ENCODE data around the gene ABTB2. TPM values are rescaled to one million over a fixed set of nuclear protein-coding genes. Genes with fewer than 3 reads are reported as not detected.

ABTB2 gene
- polyA plus RNA-seq, 1 donor from 2014 or later, result 0.68 TPM

DNA sequence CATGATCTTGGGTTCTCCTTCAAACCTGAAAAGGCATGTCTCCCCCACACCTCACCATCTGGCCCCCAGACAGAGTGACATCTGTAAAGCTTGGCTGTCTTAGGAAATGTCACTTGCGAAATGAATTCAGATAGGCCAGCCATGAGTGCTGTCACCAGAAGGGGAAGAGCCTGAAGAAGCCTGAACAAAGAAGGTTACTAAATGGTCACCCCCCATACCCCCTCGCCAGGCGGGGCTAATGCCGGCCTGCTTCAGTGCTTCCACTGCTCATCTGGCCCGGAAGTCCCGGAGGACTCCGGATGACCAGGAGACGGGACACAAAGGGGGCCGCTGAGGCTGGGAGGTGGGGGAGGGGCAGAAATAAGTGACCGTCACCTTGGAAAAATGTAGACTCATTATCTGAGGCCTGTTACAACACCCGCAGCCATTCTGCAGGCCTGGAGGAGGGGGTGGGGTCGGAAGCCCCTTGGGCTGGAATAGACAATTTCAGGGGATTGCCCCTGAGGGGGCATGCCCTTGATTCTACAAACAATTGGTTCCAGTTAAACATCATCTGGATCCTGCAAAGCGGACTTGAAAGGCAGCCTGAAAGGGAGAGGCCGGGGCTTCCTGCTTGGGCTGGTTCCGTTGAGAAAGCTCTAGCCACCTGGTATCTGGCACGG is 209.2 kb downstream of the ABTB2 start:
- Histone ChIP-seq H4K20me1 (ENCODE audit: insufficient read depth) (no peaks in the 10 kb centered on the region), H3K27ac (ENCODE audit: low read length) (no peak overlapping the region), H3K36me3 (ENCODE audit: insufficient read depth, low read length) (no peaks in the 10 kb centered on the region)

DNA sequence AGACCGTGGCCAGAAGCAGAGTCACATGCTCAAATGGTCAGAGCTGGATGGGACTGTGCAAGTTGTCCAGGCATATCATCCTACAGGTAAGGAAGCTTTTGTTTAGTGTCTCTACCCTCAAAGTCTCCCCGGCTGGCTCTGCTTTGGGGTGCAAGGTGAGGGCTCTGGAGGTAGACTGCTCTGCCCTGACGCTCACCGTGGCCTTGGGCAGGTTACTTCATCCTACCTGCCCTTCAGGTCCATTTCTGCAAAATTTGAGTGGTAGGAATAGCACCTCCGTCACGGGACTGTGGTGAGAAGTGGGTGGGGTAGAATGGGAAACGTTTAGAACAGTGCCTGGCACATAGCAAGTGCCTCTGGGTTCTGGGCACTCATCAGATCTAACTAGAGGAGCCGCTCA is 210.2 kb downstream of the ABTB2 start:
- H2AFZ ChIP-seq (ENCODE audit: low read depth, low read length), result no peak overlapping the region
- no peaks in the 10 kb centered on the region for H3K79me2 ChIP-seq (replicated peaks; ENCODE audit: insufficient read depth, low read length)

More for the DNA sequence above, 209.2 kb downstream of the ABTB2 start:
- Histone ChIP-seq H3K9ac (ENCODE audit: low read length) (no peak overlapping the region), H3K79me2 (replicated peaks; ENCODE audit: insufficient read depth, low read length) (no peaks in the 10 kb centered on the region), H3K9me2 (ENCODE audit: insufficient read depth, low read length) (no peaks in the 10 kb centered on the region), H3K27me3 (ENCODE audit: insufficient read depth, low read depth, low read length) (no peaks in the 10 kb centered on the region), H3F3A (ENCODE audit: insufficient read depth, low read length, poor library complexity, severe bottlenecking) (no peaks in the 10 kb centered on the region), H2AFZ (ENCODE audit: low read depth, low read length) (no peak overlapping the region), H3K9me3 (ENCODE audit: low read length) (no peaks in the 10 kb centered on the region), H3K4me3 (ENCODE audit: low read length) (no peak overlapping the region), H3K4me2 (ENCODE audit: low read length) (no peak overlapping the region)
- no peak for TF ChIP-seq EP300 (conservative IDR thresholded peaks at IDR 0.05; ENCODE audit: poor library complexity, severe bottlenecking)

More for the DNA sequence above, 210.2 kb downstream of the ABTB2 start:
- H3K4me3 ChIP-seq (ENCODE audit: low read length), result no peak overlapping the region
- TF ChIP-seq TAF1 (IDR thresholded peaks at IDR 0.05; ENCODE audit: low read depth) (no peak), EP300 (conservative IDR thresholded peaks at IDR 0.05; ENCODE audit: poor library complexity, severe bottlenecking) (no peak), RAD21 (conservative IDR thresholded peaks at IDR 0.05) (no peak), POLR2AphosphoS5 (IDR thresholded peaks at IDR 0.05) (no peak), SMC3 (conservative IDR thresholded peaks at IDR 0.05; ENCODE audit: poor library complexity) (no peak), EZH2 (IDR thresholded peaks at IDR 0.05; ENCODE audit: borderline replicate concordance, insufficient read depth, low read length, poor library complexity, severe bottlenecking) (no peak), MXI1 (conservative IDR thresholded peaks at IDR 0.05; ENCODE audit: poor library complexity, severe bottlenecking) (no peak)
- TF ChIP-seq, protein P1, sequence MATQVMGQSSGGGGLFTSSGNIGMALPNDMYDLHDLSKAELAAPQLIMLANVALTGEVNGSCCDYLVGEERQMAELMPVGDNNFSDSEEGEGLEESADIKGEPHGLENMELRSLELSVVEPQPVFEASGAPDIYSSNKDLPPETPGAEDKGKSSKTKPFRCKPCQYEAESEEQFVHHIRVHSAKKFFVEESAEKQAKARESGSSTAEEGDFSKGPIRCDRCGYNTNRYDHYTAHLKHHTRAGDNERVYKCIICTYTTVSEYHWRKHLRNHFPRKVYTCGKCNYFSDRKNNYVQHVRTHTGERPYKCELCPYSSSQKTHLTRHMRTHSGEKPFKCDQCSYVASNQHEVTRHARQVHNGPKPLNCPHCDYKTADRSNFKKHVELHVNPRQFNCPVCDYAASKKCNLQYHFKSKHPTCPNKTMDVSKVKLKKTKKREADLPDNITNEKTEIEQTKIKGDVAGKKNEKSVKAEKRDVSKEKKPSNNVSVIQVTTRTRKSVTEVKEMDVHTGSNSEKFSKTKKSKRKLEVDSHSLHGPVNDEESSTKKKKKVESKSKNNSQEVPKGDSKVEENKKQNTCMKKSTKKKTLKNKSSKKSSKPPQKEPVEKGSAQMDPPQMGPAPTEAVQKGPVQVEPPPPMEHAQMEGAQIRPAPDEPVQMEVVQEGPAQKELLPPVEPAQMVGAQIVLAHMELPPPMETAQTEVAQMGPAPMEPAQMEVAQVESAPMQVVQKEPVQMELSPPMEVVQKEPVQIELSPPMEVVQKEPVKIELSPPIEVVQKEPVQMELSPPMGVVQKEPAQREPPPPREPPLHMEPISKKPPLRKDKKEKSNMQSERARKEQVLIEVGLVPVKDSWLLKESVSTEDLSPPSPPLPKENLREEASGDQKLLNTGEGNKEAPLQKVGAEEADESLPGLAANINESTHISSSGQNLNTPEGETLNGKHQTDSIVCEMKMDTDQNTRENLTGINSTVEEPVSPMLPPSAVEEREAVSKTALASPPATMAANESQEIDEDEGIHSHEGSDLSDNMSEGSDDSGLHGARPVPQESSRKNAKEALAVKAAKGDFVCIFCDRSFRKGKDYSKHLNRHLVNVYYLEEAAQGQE (IDR thresholded peaks at IDR 0.05; ENCODE audit: borderline replicate concordance), result no peak
- TF ChIP-seq, protein P2, sequence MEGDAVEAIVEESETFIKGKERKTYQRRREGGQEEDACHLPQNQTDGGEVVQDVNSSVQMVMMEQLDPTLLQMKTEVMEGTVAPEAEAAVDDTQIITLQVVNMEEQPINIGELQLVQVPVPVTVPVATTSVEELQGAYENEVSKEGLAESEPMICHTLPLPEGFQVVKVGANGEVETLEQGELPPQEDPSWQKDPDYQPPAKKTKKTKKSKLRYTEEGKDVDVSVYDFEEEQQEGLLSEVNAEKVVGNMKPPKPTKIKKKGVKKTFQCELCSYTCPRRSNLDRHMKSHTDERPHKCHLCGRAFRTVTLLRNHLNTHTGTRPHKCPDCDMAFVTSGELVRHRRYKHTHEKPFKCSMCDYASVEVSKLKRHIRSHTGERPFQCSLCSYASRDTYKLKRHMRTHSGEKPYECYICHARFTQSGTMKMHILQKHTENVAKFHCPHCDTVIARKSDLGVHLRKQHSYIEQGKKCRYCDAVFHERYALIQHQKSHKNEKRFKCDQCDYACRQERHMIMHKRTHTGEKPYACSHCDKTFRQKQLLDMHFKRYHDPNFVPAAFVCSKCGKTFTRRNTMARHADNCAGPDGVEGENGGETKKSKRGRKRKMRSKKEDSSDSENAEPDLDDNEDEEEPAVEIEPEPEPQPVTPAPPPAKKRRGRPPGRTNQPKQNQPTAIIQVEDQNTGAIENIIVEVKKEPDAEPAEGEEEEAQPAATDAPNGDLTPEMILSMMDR (IDR thresholded peaks at IDR 0.05; ENCODE audit: poor library complexity, severe bottlenecking), result no peak
- no peak overlapping the region for H3K9ac ChIP-seq (ENCODE audit: low read length)
- H3K4me2 ChIP-seq (ENCODE audit: low read length), result no peak overlapping the region
- no peaks in the 10 kb centered on the region for H3F3A ChIP-seq (ENCODE audit: insufficient read depth, low read length, poor library complexity, severe bottlenecking)
- H3K9me2 ChIP-seq (ENCODE audit: insufficient read depth, low read length), result no peaks in the 10 kb centered on the region
- H3K36me3 ChIP-seq (ENCODE audit: insufficient read depth, low read length), result peaks cover 2% of the 10 kb centered on the region
- H3K27me3 ChIP-seq (ENCODE audit: insufficient read depth, low read depth, low read length), result no peaks in the 10 kb centered on the region
- no peak overlapping the region for H3K27ac ChIP-seq (ENCODE audit: low read length)
- H3K9me3 ChIP-seq (ENCODE audit: low read length), result no peaks in the 10 kb centered on the region
- H4K20me1 ChIP-seq (ENCODE audit: insufficient read depth), result no peaks in the 10 kb centered on the region

Data from neural cell (in vitro differentiated cells).